AG09309 (cell line): ENCODE results near the gene NMNAT2.
A peak's percentile ranks its signal among the peaks of the same experiment; 100 is the strongest.

Experiments used
- DNase-seq: peaks from one replicate; pipeline ENCODE4 v3.0.0-alpha.2; 2010; ENCODE audit warnings: low read depth
- H3K4me3 ChIP-seq: 2 replicates; pipeline ENCODE4 v1.5.1; 2011; ENCODE audit warnings: mild to moderate bottlenecking, low read depth, low read length, moderate library complexity; ENCODE audit not compliant: control insufficient read depth
- TF ChIP-seq, protein P1 (sequence below): IDR thresholded peaks from 2 replicates; pipeline ENCODE4 v1.5.1; 2011; ENCODE audit warnings: mild to moderate bottlenecking, low read depth, low read length, inconsistent platforms; ENCODE audit not compliant: insufficient read depth, control insufficient read depth; ENCODE audit errors: missing control alignments

NMNAT2 gene

DNA sequence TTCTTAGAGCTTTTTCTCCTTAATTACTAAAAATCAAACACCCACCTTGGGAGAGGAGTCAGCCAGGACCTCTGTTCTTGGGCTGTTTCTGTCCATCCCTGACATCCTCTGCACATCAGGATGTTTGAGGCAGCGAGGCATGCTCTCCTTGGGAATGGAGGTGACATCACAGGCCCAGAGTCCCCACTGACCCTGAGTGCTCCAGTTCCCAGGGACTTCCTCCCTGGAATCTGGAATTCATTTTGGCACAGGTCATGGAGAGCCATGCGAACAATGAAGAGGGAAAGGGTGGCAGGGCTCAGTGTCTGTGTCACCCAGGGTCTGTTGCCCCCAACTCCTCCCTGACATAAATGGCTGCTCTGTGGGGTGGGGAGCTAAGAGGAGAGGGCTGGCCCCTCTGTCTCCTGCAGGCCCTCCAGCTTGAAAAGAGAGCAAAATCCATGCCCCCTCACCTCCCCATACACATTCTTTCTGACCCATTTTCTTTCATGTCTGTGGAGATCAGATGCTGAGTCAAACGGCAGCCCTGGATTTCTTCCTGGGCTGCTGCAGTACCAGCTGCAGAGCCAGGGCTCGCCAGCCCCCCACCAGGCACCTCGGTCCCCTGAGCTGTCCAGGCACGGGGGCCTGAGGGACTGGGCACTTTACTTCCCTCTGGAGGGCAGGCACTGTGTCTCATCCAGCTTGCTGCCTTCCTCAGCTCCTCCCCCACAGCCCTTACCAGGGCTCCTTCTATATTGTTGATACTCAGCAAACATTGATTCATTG, 102.0 kb downstream of the NMNAT2 start:
- DNase-seq, result no peak
- TF ChIP-seq, protein P1, sequence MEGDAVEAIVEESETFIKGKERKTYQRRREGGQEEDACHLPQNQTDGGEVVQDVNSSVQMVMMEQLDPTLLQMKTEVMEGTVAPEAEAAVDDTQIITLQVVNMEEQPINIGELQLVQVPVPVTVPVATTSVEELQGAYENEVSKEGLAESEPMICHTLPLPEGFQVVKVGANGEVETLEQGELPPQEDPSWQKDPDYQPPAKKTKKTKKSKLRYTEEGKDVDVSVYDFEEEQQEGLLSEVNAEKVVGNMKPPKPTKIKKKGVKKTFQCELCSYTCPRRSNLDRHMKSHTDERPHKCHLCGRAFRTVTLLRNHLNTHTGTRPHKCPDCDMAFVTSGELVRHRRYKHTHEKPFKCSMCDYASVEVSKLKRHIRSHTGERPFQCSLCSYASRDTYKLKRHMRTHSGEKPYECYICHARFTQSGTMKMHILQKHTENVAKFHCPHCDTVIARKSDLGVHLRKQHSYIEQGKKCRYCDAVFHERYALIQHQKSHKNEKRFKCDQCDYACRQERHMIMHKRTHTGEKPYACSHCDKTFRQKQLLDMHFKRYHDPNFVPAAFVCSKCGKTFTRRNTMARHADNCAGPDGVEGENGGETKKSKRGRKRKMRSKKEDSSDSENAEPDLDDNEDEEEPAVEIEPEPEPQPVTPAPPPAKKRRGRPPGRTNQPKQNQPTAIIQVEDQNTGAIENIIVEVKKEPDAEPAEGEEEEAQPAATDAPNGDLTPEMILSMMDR, result no peak

DNA sequence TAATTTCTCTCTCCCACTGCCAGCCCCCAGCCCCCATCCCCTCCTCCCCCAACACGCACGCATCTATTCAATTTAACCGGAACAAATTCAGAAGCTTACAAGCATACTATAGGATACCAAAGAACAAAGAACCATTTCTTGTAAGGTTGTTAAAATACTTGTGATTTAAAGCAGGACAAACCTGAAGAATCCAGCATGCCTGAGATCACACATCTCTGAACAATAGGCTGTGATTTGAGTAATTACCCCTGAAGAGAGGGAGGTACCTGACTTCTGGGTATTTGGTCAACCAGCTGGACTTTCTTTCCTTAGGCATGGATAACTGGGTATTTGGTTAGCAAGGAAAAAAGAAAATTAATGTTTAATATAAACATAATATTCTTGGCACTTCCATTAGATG, 105.1 kb downstream of the NMNAT2 start:
- no peak overlapping the region for H3K4me3 ChIP-seq
- DNase-seq, result no peak
- TF ChIP-seq, protein P1, result no peak

More for the DNA sequence above, 102.0 kb downstream of the NMNAT2 start:
- no peak overlapping the region for H3K4me3 ChIP-seq

DNA sequence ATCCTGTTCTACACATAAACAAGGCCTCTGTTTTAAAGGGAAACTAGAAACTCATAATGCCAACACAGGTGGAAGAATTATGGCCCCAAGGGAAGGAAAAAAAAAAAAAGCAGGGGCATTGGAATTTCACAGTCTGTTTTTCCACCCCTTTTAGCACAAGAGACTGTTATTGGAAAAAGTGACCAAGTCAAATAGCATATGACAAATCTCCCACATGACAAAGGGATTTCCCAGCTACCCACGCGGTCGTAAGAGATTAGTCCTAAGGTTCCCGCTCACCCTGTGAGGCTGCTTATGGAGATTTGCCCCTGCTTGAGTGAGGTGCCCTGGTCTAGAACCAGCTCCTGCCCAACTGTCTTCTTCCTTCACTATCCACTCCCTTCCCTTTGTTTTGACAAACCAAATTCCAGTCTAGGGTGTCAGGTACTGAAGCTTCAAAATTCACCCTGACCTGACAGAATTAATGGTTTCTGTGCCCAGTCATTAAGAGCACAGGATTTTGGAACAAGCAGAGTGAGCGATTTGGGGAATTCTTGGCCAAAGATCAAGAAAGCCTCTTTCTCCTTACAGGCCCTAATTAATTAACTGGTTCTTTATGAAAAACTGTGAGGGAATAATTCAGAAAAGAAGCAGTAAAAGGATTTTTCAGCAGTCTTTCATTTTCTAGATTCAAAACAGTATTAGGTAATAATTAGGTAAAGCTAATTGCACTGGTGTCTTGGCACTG, 107.3 kb downstream of the NMNAT2 start:
- DNase-seq, result no peak
- H3K4me3 ChIP-seq, result no peak overlapping the region
- TF ChIP-seq, protein P1, result no peak

DNA sequence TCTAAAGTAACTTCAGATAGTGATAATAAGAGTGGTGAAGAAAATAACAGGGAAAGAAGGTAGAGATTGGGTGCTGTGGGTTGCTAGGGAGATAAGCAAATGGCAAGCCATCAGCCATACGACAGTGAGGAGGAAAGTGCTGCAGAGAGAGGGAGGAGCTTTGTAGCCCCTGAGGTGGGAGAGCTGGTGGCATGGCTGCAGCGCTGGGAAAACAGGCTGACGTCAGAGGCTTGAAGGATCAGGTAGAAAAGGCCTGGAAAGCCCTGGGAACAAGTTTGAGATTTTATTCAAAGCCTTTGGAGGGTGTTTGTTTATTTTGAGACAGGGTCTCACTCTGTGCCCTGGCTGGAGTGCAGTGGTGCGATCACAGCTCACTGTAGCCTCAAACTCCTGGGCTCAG, 109.5 kb downstream of the NMNAT2 start:
- DNase-seq, result no peak

DNA sequence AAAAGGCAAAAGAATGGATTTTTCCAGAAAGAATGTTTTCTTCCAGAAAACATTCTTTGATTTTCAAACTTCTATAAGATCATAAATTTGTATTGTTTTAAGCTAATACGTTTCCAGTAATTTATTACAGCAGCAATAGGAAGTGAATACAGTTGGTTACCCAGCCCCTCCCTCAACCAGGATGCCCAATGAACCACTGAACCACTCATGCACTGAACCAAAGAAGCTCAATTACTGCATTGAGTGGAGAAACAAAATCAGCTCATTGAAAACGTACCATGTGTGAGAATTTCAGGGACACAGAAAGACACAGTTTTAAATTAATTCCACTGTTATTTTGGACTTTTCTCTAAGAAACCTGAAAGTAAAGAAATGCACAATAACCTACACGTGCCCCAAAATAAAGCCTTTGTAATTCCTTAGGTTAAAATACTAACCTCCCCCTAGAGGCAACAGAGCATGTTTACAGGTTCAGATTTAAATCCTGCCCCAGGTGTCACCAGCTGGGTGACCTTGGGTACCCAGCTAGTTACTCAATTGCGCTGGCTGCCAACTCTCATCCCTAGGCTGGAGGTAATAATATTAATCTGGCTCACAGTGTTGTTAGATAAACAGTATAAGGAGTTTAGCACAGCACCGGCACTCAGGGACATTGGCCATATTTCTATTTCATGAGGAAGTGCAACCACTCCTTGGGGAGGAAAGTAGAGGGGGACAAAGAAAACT, 111.7 kb downstream of the NMNAT2 start:
- DNase-seq, result no peak
- TF ChIP-seq, protein P1, result peak; percentile 16
- no peak overlapping the region for H3K4me3 ChIP-seq

More for the DNA sequence above, 109.5 kb downstream of the NMNAT2 start:
- TF ChIP-seq, protein P1, result no peak
- H3K4me3 ChIP-seq, result no peak overlapping the region

DNA sequence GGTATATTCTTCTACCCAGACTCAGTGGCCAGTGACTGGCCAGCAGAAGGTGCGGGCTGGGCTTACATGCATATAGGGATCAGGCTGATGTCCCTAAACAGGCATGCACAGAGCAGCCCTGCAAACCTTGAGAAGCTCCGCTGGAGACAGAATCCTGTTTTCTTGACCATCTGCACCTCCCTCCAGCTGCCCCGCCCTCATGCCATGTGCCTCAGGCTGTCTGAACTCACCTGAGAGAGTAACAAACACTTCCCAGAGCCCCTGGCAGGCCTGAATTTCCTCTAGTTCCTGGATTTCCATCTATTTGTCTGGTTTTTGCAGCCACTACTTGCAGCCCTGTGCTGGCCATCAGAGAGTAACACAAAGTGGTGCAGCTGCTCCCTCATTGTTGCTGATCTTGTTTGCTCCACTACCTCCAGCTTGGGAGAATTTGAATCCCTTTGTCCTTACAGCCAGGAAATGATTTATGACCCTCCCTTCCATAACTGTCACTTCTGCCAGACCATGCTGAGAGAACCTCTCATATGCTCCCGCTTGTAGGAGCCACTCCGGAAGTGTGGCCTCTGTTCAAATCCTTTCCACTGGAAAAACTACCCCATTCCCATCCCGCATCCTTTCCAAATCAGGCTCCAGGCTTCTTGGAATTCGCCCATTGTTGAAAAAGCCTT, 113.6 kb downstream of the NMNAT2 start:
- DNase-seq, result no peak
- no peak overlapping the region for H3K4me3 ChIP-seq
- TF ChIP-seq, protein P1, result no peak
